ENCODE measurements around the gene PGM3.

DNA sequence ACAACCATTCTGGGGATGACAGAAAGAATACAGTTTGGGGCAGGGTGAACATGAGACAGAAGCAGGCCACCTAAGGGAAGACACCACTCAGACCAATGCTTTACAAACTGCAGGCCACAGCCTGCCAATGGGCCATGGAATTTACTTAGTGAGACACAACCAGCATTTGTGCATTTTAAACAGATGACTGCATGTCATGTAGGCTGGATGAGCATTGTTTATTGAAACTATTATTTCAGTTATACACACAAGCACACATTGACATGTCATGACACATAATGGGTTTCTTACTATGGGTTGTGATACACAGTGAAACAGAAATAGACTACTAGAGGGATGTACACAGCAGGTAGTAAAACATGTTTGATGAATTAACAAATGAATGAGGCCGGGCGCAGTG is 8.0 kb downstream of the PGM3 start:
- TF ChIP-seq, protein P1, sequence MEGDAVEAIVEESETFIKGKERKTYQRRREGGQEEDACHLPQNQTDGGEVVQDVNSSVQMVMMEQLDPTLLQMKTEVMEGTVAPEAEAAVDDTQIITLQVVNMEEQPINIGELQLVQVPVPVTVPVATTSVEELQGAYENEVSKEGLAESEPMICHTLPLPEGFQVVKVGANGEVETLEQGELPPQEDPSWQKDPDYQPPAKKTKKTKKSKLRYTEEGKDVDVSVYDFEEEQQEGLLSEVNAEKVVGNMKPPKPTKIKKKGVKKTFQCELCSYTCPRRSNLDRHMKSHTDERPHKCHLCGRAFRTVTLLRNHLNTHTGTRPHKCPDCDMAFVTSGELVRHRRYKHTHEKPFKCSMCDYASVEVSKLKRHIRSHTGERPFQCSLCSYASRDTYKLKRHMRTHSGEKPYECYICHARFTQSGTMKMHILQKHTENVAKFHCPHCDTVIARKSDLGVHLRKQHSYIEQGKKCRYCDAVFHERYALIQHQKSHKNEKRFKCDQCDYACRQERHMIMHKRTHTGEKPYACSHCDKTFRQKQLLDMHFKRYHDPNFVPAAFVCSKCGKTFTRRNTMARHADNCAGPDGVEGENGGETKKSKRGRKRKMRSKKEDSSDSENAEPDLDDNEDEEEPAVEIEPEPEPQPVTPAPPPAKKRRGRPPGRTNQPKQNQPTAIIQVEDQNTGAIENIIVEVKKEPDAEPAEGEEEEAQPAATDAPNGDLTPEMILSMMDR (conservative IDR thresholded peaks at IDR 0.05): no peak
- no peak for TF ChIP-seq EZH2 (IDR thresholded peaks at IDR 0.05; ENCODE audit: low read depth)

Data from PC-9 (cell line).